Measurements from ENCODE around the gene EFCAB12.
"Not testable (repeated sequence)": the region's sequence is repeated elsewhere in the genome, so short reads cannot be mapped to it uniquely, and the experiment has no call there.

Gene EFCAB12

DNA sequence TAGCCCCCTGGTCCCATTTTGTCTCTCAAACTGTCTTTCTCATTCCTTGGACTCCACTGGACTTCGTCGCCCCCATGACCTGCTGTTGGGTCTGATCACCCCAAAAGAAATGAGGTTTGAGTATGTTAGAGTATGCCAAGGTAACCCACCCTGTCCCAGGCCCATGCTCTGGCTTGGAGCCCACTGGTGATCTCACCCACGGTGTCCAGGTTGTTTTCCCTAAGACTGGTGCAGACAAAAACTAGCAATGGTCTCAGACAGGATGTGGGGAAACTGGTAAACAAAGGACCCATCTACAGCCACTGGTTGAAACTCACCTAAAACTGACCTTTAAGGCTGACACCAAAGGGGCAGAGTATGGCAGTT, 38.9 kb downstream of the EFCAB12 start:
- H3K27ac ChIP-seq, result no peak overlapping the region
- TF ChIP-seq ZFX (IDR thresholded peaks at IDR 0.05), result no peak
- TF ChIP-seq, protein P1, sequence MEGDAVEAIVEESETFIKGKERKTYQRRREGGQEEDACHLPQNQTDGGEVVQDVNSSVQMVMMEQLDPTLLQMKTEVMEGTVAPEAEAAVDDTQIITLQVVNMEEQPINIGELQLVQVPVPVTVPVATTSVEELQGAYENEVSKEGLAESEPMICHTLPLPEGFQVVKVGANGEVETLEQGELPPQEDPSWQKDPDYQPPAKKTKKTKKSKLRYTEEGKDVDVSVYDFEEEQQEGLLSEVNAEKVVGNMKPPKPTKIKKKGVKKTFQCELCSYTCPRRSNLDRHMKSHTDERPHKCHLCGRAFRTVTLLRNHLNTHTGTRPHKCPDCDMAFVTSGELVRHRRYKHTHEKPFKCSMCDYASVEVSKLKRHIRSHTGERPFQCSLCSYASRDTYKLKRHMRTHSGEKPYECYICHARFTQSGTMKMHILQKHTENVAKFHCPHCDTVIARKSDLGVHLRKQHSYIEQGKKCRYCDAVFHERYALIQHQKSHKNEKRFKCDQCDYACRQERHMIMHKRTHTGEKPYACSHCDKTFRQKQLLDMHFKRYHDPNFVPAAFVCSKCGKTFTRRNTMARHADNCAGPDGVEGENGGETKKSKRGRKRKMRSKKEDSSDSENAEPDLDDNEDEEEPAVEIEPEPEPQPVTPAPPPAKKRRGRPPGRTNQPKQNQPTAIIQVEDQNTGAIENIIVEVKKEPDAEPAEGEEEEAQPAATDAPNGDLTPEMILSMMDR (conservative IDR thresholded peaks at IDR 0.05), result no peak

DNA sequence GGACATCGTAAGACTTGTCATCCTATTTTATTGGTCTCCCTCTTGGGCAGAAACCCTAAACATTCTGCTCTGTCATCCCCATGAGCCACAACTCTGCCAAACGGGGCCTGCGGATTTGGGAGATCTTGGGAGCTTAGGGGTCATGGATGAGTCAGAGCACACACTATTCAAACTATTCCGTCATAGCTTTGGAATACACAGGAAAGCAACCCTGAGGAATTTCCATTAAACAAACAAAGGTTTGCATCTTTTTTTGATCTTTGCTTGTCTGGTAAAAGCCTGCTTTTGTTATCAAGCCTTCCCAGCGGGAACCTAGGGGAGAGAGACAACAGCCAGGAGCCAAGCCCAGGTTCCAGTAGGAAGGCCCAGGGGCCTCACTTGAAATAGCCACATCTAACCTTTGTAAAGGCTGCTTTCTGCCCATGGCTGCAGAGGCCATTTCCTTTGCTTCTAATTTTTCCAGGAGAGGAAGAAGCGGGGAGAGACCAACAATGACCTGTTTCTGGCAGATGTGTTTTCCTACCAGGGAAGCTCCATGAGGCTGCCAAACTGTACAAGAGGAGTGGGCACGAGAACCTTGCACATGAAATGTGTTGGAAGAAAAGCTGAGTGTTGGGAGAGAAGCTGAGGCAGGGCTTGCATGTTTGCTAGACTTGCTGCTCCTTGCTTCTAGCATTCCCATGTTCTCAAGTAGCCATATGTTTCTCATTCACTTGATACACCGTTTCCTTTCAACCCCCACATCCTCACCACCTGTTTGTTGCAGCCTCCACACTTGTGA, 39.5 kb downstream of the EFCAB12 start:
- H3K27ac ChIP-seq, result not testable (repeated sequence)

DNA sequence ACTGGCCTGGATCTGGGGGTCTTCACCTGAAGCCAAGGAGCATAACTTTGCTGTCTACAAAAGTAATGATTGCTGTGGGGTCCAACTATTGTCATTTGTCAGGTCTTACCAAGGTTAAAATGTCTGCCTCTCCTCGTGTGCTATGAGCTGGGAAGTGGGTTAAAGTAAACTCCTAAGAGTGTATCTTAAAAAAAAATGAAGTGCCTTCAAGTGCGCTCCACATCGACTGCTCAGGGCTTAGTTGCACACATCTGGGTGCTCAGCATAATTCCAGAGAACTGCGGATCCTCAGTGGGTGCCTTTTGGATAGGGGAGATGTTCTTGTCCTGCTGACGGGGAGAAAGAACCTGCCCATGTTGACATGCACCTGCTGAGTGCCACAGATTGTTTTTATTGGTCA, 40.9 kb downstream of the EFCAB12 start:
- H3K27ac ChIP-seq, result no peak overlapping the region

DNA sequence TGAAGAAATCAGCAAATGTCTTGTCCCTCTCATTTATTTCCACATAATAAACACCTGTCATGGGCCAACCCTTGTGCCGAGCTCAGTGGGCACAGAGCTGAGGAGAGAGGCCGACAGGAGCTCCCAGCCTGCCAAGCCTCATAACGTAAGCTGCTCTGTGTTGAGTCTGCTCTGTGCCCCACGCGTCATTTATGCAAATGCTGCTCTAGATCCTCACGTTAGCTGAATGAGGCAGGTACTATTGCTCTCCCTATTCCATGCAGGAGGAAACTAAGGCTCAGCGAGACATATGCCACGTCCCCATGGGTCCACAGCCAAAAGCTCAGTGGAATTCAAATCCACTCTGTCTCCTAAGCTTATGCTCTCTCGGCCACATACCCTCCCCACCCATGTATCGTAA, 41.5 kb downstream of the EFCAB12 start:
- TF ChIP-seq ZFX (IDR thresholded peaks at IDR 0.05), result no peak
- TF ChIP-seq, protein P1 (conservative IDR thresholded peaks at IDR 0.05), result no peak
- H3K27ac ChIP-seq, result no peak overlapping the region

More for the DNA sequence above, 40.9 kb downstream of the EFCAB12 start:
- TF ChIP-seq ZFX (IDR thresholded peaks at IDR 0.05), result no peak
- TF ChIP-seq, protein P1 (conservative IDR thresholded peaks at IDR 0.05), result no peak

DNA sequence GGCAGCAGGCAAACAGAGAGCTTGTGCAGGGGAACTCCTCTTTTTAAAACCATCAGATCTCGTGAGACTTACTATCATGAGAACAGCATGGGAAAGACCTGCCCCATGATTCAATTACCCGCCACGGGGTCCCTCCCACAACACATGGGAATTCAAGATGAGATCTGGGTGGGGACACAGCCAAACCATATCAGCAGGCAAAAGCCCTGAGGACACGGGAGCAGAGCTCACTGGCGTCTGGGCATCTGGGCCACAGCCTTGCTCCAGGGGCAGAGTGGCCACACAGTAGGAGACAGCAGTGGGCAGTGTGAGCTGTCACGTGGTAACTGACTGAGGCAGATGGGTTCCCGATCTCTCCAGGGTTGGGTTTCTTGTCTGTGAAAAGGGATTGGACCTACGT, 42.9 kb downstream of the EFCAB12 start:
- H3K27ac ChIP-seq, result not testable (repeated sequence)

DNA sequence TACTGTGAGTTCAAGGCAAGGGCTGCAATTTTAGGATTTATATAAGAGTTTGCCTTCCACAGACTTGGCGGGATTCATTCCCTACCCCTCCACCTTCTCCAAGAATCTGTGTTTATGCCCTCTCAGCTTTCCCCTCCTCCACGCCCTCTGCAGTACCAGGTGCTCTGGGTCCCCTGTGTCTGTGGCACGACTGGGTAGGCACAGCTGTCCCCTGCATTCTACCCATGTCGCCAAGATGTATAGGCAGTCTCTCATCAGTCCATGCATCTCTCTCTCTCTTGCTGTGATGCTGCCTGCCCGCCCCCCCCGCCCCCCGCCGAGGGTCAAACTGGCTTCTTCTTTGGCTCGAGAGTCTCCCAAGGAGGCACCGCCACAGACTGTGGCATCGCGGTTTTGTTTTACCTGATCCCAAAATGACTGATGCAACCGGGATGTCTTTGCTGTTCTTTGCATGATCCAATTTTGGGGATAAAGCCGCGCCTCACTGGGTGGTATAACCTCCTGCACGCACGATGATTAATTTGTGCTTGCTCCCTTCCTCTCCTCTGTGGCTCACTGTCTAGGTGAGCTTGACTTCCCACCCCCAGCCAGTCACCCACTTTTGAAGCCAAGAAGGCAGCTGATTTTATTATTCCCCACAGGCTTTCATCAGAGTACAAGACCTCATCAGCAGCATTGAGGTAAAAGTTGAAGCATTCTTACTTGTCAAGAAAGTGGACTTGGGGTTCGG, 43.7 kb downstream of the EFCAB12 start:
- no peak for TF ChIP-seq ZFX (IDR thresholded peaks at IDR 0.05)
- H3K27ac ChIP-seq, result no peak overlapping the region

DNA sequence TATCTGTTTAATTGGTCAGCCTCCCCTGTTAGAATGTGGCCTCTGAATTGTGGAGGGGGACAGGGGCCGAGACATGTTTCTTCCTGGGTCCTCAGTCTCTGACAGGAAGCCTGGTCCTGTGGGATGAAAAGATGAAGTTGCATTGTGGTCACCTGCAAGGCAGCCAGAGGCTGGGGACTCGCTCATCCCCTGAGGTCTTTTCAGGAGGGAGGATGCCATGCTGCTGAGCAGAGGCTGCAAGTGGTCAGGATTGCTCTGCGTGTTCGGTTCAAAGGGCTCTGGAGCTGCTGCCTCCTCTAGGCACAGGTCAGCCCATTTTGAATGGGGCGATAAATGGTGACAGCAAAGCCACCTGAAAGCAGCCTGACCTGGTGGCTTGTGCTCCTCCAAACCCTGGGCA, 44.3 kb downstream of the EFCAB12 start:
- H3K27ac ChIP-seq, result not testable (repeated sequence)

DNA sequence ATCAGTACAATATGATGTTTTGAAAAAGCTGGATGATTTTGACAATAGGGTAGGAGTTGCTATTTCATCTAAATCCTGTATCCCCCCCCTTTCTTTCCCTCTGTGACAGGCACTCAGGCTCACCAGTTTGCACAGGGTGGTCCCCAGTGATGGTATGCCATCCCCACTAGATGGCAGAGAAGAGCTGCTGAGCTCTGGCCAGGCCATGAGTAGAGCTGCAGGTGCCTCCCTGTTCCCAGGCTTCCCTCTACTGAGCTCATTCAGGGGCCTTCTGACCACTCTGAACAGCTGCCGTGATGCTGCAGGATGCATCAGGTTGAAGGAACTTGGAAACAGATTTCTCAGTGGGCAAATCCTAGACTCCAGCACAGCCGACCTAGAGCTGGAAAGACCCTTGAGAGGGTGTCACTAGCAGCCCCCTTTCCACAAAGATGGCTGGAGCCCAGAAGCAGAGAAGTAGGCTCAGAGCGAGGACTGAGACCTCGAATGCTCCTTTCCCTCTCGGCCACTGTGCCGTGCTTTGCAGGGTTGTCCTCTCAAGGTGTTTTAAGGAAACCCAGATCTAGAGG, 45.1 kb downstream of the EFCAB12 start:
- H3K27ac ChIP-seq, result no peak overlapping the region
- TF ChIP-seq, protein P1 (conservative IDR thresholded peaks at IDR 0.05), result peak; percentile 92
- no peak for TF ChIP-seq ZFX (IDR thresholded peaks at IDR 0.05)

DNA sequence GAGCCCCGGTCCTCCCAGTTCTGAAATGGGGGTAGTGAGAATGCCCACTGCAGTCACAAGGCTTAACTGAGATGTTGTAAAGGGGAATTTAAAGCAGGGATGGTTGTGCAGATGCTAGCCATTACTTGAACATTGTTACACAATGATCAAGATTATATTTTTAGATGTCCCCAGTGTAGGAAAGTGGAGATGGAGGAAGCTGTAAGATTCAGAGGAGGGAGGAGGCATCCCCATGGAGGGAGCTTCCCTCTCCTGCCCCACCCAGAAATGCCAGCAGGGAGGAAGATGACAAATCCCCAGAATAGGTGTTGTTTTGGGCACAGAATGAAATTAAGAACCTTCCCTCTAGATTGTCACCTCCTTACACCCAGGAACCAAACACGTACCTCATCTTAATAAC, 46.1 kb downstream of the EFCAB12 start:
- H3K27ac ChIP-seq, result no peak overlapping the region
- TF ChIP-seq, protein P1 (conservative IDR thresholded peaks at IDR 0.05), result no peak
- no peak for TF ChIP-seq ZFX (IDR thresholded peaks at IDR 0.05)

Measured in C4-2B (cell line).